ENCODE data around the gene EML4. TPM values are rescaled to one million over a fixed set of nuclear protein-coding genes. Genes with fewer than 3 reads are reported as not detected.
A peak's percentile ranks its signal among the peaks of the same experiment; 100 is the strongest.

Gene EML4
- total RNA-seq, 1 donor from 2014 or later = 41.1 TPM

DNA sequence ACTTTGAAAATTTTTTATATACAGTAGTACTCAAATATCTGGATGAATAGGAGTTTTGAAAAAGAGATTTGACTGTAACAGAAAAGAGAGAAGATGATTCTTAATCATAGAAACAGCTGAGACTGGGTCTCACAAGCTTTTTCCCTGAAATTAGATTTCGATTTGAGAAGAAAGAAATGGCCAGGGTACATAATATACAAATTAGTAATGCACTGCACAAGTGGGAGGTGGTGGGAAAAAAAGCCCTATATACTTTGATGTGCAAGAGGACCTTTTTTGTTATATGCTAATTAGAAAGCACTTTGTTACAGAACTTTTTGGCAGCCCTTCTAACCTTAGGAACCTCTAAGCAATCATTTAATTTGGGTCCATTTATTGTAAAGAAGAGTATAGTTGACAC lies 62.9 kb downstream of the EML4 start:
- Mint-ChIP-seq H3K36me3 (ENCODE audit: unreplicated experiment) (no peaks in the 10 kb centered on the region), H3K4me1 (ENCODE audit: unreplicated experiment) (peaks cover 15% of the 10 kb centered on the region), H3K27ac (ENCODE audit: unreplicated experiment) (no peak overlapping the region), H3K27me3 (ENCODE audit: unreplicated experiment) (no peaks in the 10 kb centered on the region), H3K9me3 (ENCODE audit: unreplicated experiment) (no peaks in the 10 kb centered on the region), H3K4me3 (ENCODE audit: unreplicated experiment) (no peak overlapping the region)
- DNase-seq (ENCODE audit: extremely low spot score, unreplicated experiment) = no peak
- TF ChIP-seq, protein P1, sequence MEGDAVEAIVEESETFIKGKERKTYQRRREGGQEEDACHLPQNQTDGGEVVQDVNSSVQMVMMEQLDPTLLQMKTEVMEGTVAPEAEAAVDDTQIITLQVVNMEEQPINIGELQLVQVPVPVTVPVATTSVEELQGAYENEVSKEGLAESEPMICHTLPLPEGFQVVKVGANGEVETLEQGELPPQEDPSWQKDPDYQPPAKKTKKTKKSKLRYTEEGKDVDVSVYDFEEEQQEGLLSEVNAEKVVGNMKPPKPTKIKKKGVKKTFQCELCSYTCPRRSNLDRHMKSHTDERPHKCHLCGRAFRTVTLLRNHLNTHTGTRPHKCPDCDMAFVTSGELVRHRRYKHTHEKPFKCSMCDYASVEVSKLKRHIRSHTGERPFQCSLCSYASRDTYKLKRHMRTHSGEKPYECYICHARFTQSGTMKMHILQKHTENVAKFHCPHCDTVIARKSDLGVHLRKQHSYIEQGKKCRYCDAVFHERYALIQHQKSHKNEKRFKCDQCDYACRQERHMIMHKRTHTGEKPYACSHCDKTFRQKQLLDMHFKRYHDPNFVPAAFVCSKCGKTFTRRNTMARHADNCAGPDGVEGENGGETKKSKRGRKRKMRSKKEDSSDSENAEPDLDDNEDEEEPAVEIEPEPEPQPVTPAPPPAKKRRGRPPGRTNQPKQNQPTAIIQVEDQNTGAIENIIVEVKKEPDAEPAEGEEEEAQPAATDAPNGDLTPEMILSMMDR (IDR thresholded peaks at IDR 0.05) = no peak

DNA sequence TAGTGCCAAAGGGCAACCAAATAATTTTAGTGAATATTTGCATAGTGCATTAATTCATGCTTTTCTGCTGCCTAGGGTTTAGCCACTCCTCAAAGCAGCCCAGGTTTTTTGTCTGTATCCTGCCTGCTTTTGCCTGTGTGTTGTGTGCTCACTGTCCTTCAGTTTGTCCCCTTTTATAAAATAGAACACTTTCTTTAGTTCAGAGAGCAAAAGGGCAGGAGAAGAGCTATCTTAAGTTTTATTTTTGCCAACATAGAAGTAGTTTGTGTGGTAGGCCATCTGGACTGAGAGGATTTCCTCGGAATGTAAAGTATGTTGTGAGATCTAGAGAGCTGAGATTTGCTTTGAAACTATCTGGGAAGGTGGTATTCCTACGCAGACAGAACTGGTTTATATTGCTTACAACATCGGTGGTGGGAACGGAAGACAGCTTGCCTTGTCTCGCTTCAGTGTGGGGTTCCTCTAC lies 64.9 kb downstream of the EML4 start:
- H3K9me3 Mint-ChIP-seq (ENCODE audit: unreplicated experiment) = no peaks in the 10 kb centered on the region
- no peaks in the 10 kb centered on the region for H3K27me3 Mint-ChIP-seq (ENCODE audit: unreplicated experiment)
- peaks cover 11% of the 10 kb centered on the region for H3K4me1 Mint-ChIP-seq (ENCODE audit: unreplicated experiment)
- no peak overlapping the region for H3K4me3 Mint-ChIP-seq (ENCODE audit: unreplicated experiment)
- TF ChIP-seq, protein P1 (IDR thresholded peaks at IDR 0.05) = no peak
- H3K36me3 Mint-ChIP-seq (ENCODE audit: unreplicated experiment) = no peaks in the 10 kb centered on the region
- no peak for DNase-seq (ENCODE audit: extremely low spot score, unreplicated experiment)
- H3K27ac Mint-ChIP-seq (ENCODE audit: unreplicated experiment) = peak overlapping the region; percentile 68

DNA sequence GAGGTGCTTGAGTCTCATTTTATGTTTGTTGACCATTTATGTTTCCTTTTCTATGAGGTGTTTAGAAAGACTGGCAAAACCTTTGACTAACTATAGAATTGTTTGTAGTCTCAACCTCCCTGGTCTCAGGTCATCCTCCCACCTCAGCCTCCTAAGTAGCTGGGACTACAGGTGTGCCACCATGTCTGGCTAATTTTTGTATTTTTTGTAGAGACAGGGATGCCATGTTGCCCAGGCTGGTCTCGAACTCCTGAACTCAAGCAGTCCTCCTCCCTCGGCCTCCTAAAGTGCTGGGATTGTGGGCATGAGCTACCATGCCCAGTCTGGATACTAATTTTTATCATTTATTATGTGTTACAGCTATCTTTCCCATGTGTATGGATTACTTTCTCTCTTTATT lies 67.8 kb downstream of the EML4 start:
- H3K27ac Mint-ChIP-seq (ENCODE audit: unreplicated experiment) = no peak overlapping the region
- H3K36me3 Mint-ChIP-seq (ENCODE audit: unreplicated experiment) = no peaks in the 10 kb centered on the region
- no peaks in the 10 kb centered on the region for H3K9me3 Mint-ChIP-seq (ENCODE audit: unreplicated experiment)
- no peak overlapping the region for H3K4me3 Mint-ChIP-seq (ENCODE audit: unreplicated experiment)
- peaks cover 8% of the 10 kb centered on the region for H3K4me1 Mint-ChIP-seq (ENCODE audit: unreplicated experiment)
- no peak for DNase-seq (ENCODE audit: extremely low spot score, unreplicated experiment)
- TF ChIP-seq, protein P1 (IDR thresholded peaks at IDR 0.05) = no peak
- H3K27me3 Mint-ChIP-seq (ENCODE audit: unreplicated experiment) = no peaks in the 10 kb centered on the region

DNA sequence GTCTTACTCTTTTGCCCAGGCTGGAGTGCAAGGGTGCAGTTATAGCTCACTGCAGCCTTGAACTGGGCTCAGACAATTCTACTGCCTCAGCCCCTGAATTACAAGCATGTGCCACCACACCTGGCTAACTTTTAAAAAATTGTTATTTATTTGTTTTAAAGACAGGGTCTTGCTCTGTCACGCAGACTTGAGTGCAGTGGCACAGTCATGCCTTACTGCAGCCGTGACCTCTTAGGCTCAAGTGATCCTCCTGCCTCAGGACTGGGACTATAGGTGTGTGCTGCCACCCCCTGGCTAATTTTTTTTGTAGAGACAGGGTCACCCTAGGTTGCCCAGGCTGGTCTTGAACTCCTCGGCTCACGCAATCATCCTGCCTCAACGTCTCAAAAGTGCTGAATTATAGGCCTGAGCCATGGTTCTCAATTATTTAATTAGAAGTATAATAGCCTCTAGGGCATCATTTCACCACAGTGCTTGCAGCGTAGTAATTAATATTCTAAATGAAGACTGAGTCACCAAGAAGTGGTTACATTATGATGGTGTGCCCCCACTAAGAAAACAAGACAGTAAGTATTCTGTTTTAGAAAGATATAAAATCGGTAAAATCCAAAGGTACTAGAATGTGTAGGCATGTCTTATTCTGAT lies 69.6 kb downstream of the EML4 start:
- Mint-ChIP-seq H3K9me3 (ENCODE audit: unreplicated experiment) (no peaks in the 10 kb centered on the region), H3K4me1 (ENCODE audit: unreplicated experiment) (peaks cover 8% of the 10 kb centered on the region), H3K4me3 (ENCODE audit: unreplicated experiment) (no peak overlapping the region), H3K27me3 (ENCODE audit: unreplicated experiment) (no peaks in the 10 kb centered on the region), H3K27ac (ENCODE audit: unreplicated experiment) (no peak overlapping the region), H3K36me3 (ENCODE audit: unreplicated experiment) (peaks cover 2% of the 10 kb centered on the region)
- TF ChIP-seq, protein P1 (IDR thresholded peaks at IDR 0.05) = peak; percentile 48
- no peak for DNase-seq (ENCODE audit: extremely low spot score, unreplicated experiment)

DNA sequence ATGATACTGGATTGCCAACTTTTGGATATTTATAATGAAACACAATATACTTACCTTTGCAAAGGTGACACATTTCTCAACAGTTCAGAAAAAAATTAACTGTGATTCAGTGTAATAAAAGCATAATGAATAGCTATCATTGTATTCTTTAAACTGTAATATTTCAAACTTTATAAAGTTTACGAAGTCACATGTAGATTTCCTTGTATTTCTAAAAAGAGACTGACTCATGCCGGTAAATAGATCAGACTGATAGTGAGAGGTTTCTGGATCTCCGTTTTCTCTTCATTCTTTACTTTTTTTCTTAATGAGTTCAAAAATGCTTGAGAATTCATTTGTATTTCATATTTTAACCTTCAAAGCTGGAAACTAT lies 70.1 kb downstream of the EML4 start:
- Mint-ChIP-seq H3K4me1 (ENCODE audit: unreplicated experiment) (peaks cover 3% of the 10 kb centered on the region), H3K27me3 (ENCODE audit: unreplicated experiment) (no peaks in the 10 kb centered on the region), H3K27ac (ENCODE audit: unreplicated experiment) (no peak overlapping the region), H3K36me3 (ENCODE audit: unreplicated experiment) (peaks cover 2% of the 10 kb centered on the region), H3K9me3 (ENCODE audit: unreplicated experiment) (no peaks in the 10 kb centered on the region), H3K4me3 (ENCODE audit: unreplicated experiment) (no peak overlapping the region)
- DNase-seq (ENCODE audit: extremely low spot score, unreplicated experiment) = no peak
- TF ChIP-seq, protein P1 (IDR thresholded peaks at IDR 0.05) = no peak
